ENCODE data around the gene ST8SIA4.

Gene ST8SIA4

GRCh38 chr5:100779669-100780375 lies 123.3 kb downstream of the ST8SIA4 start:
- no peak for FAIRE-seq

GRCh38 chr5:100777680-100778300 lies 125.3 kb downstream of the ST8SIA4 start:
- no peak for FAIRE-seq

- FAIRE-seq: no peak
Measured at GRCh38 chr5:100775533-100775855, 127.6 kb downstream of the ST8SIA4 start.

- FAIRE-seq: no peak
Measured at GRCh38 chr5:100772548-100772947, 130.5 kb downstream of the ST8SIA4 start.

- no peak for FAIRE-seq
Measured at GRCh38 chr5:100772006-100772405, 131.1 kb downstream of the ST8SIA4 start.

GRCh38 chr5:100771181-100771580 lies 131.9 kb downstream of the ST8SIA4 start:
- no peak for FAIRE-seq

GRCh38 chr5:100768221-100768620 lies 134.9 kb downstream of the ST8SIA4 start:
- FAIRE-seq: no peak

GRCh38 chr5:100762995-100763394 lies 140.1 kb downstream of the ST8SIA4 start:
- no peak for FAIRE-seq

GRCh38 chr5:100762108-100762507 lies 141.0 kb downstream of the ST8SIA4 start:
- FAIRE-seq: no peak

GRCh38 chr5:100761192-100761591 lies 141.9 kb downstream of the ST8SIA4 start:
- FAIRE-seq: peak; percentile 36

GRCh38 chr5:100760688-100761087 lies 142.4 kb downstream of the ST8SIA4 start:
- FAIRE-seq: no peak

- FAIRE-seq: no peak
Measured at GRCh38 chr5:100758780-100759179, 144.3 kb downstream of the ST8SIA4 start.

GRCh38 chr5:100758306-100758705 lies 144.8 kb downstream of the ST8SIA4 start:
- no peak for FAIRE-seq

GRCh38 chr5:100757618-100758017 lies 145.5 kb downstream of the ST8SIA4 start:
- no peak for FAIRE-seq
